AG09309 (cell line): Measurements from ENCODE around the gene GPR63.

Experiments
- DNase-seq: peaks from one replicate; pipeline ENCODE4 v3.0.0-alpha.2; 2010; ENCODE audit warnings: low read depth
- H3K4me3 ChIP-seq: 2 replicates; pipeline ENCODE4 v1.5.1; 2011; ENCODE audit warnings: mild to moderate bottlenecking, low read depth, low read length, moderate library complexity; ENCODE audit not compliant: control insufficient read depth
- TF ChIP-seq, protein P1 (sequence below): IDR thresholded peaks from 2 replicates; pipeline ENCODE4 v1.5.1; 2011; ENCODE audit warnings: mild to moderate bottlenecking, low read depth, low read length, inconsistent platforms; ENCODE audit not compliant: insufficient read depth, control insufficient read depth; ENCODE audit errors: missing control alignments

GPR63 gene

DNA sequence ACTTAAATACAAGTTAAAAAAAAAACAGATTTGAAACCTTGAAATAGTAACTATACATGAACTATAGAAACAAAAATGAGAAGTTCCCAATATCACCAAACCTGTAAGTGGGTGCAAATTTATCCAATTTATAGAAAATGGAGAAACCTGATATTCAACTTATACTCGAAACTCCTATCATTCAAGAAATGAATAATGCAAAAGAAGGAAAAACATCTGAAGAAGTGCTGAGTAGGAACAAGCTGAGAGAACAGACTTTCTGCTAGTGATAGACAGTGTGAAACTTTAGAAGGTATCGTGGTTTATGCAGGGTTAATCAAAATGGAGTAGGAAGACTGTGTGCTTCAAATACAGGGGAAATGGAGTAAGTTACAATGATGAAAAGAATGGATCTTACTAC lies 4.5 kb downstream of the GPR63 start:
- TF ChIP-seq, protein P1, sequence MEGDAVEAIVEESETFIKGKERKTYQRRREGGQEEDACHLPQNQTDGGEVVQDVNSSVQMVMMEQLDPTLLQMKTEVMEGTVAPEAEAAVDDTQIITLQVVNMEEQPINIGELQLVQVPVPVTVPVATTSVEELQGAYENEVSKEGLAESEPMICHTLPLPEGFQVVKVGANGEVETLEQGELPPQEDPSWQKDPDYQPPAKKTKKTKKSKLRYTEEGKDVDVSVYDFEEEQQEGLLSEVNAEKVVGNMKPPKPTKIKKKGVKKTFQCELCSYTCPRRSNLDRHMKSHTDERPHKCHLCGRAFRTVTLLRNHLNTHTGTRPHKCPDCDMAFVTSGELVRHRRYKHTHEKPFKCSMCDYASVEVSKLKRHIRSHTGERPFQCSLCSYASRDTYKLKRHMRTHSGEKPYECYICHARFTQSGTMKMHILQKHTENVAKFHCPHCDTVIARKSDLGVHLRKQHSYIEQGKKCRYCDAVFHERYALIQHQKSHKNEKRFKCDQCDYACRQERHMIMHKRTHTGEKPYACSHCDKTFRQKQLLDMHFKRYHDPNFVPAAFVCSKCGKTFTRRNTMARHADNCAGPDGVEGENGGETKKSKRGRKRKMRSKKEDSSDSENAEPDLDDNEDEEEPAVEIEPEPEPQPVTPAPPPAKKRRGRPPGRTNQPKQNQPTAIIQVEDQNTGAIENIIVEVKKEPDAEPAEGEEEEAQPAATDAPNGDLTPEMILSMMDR: no peak

DNA sequence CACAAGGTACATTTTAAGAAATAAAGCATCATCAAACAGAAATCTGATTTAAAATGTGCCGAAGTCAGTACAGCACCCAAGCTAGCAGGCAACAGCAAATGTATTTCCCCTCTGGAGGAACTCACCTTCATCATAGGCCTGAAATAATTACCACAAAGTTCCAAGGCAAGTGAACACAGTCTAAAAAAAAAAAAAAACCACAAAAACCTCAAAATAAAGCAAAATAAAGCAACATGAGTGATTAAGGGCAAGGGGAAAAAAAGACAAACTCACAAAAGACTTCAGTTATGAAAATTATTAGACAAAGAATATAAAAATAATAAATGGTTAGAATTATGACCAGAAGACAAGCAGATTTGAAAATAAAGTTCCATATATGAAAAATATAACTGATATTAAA lies 10.4 kb downstream of the GPR63 start:
- no peak overlapping the region for H3K4me3 ChIP-seq
- no peak for DNase-seq
- TF ChIP-seq, protein P1: no peak

More for the DNA sequence above, 4.5 kb downstream of the GPR63 start:
- H3K4me3 ChIP-seq: no peak overlapping the region
- no peak for DNase-seq

DNA sequence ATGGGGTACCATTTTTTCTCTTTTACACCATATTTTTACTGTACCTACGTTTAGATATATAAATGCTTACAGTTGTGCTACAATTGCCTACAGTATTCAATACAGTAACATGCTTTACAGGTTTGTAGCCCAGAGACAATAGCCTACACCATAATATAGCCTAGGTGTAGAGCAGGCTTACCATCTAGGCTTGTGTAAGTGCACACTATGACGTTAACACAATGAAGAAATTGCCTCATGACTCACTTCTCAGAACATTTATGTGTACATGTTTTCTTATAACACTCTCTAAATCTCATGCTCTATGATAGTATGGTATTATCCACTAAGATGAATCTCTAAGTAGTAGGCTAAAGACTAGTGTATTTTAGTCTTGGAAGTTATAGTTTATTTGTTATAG lies 13.5 kb downstream of the GPR63 start:
- no peak for DNase-seq
- TF ChIP-seq, protein P1: no peak
- no peak overlapping the region for H3K4me3 ChIP-seq

DNA sequence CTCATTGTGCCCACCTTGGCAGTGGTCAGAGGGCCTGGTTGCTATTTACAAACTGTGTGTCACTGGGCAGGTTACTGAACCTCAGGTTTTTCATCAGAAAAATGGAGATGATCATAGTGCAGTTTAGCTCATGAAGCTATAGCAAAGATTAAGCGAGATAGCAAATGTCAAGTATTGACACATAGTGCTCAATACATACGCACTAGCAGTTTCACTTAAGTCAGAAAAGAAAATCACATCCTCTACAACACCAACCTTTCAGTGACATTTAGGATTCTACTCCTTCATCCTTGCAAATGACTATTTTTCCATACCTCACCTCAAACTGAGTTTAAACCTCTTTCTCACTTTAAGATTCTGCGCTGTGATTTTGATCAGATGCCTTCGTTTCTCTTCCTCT lies 16.2 kb downstream of the GPR63 start:
- TF ChIP-seq, protein P1: no peak
- no peak overlapping the region for H3K4me3 ChIP-seq
- no peak for DNase-seq

DNA sequence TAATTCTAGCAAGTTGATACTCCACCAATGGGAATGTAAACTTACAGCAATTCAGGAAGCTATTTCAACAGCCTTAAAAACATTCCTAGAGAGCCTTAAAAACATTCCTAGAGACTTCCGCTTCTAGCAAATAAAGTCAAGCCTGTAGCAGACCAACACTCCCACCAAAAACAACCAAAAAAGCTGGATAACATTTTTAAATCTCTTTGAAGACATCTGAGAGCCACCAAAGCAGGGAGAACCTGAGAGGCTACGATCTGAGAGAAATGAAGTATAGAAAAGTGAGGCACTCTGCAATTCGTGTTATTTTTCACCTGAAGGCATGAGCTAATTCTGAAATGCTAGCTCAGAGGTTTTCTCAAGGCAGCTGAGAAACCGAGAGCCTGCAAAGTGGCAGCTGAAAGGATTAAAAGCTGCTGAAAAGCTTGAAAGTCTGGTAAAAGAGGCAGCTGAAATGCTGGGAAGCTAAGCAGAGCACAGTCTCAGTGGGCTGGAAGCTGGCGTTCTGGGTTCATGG lies 20.9 kb downstream of the GPR63 start:
- DNase-seq: no peak
- H3K4me3 ChIP-seq: no peak overlapping the region
- TF ChIP-seq, protein P1: no peak

DNA sequence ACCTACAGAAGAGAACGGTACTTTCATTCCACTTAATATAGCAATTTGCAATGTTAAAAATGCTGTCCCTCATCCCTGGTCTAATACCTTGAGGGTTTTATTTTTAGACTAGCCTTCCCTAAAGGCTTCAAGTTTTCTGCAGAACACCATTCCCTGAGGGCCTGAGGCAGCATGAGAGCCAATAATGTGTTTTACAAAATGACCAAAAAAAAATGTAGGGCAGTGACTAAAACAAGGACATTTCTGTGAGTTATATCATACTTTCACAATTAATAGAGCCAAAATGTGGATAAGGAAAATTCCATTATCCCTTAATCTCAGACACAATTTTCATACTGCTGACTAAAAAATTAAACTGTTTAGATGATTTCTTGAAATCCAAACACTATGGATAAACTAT lies 22.7 kb downstream of the GPR63 start:
- TF ChIP-seq, protein P1: no peak
- H3K4me3 ChIP-seq: no peak overlapping the region
- DNase-seq: no peak

DNA sequence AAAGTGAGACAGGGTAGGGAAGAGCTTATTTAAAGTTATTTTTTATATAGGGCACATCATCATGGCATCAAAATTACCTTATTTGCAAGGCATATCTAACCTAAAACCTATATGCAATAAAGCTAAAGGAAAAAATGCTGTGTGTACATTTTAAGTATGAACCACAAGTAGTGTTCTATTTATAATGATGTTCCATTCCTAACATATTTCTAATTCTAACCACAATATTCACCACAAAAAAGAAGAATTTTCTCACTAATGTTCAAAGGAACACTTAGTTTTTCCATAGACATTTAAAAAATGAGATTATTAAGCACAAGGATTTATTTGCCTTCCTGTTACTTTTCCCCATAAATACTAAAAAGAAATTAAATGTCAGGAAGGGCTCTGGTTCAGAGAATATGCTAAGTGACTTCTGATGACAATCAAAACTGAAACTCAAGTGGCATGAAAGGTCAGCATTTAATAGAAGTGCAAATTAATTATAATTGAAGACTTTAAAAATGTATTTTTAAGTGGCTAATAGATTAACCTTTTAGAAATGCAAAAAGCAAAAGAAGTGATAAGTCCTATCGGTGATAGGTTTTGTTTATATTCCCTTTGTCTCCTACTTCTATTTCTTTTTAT lies 25.1 kb downstream of the GPR63 start:
- DNase-seq: no peak
- TF ChIP-seq, protein P1: no peak

More for the DNA sequence above, 25.1 kb downstream of the GPR63 start:
- no peak overlapping the region for H3K4me3 ChIP-seq
